ENCODE results near the gene PRKAG2.

PRKAG2 gene

GRCh38 chr7:151864081-151864480 is 12.8 kb downstream of the PRKAG2 start:
- no peak for DNase-seq

- no peak for DNase-seq
Observed at GRCh38 chr7:151863386-151864079, 13.4 kb downstream of the PRKAG2 start.

GRCh38 chr7:151862606-151863381 is 14.1 kb downstream of the PRKAG2 start:
- no peak for DNase-seq

DNA sequence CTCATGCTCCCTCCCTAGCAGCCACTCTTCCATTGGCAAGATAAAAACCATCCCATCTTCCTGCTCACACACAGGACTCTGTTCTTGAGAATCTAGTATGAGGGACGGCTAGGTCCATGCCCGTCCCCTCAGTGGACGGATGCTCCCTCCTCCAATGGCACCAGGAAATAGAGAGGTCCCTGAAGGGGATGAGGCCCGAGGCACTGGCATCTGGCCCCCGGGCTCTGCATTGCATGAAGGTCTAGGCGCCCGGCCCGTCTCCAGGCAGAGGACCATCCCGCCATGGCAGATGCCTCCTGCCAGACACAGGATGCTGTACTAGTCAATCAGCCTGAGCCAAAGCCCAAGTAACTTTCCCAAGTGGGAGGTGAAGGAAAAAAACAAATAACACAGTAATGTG is 15.0 kb downstream of the PRKAG2 start:
- no peak for DNase-seq

DNA sequence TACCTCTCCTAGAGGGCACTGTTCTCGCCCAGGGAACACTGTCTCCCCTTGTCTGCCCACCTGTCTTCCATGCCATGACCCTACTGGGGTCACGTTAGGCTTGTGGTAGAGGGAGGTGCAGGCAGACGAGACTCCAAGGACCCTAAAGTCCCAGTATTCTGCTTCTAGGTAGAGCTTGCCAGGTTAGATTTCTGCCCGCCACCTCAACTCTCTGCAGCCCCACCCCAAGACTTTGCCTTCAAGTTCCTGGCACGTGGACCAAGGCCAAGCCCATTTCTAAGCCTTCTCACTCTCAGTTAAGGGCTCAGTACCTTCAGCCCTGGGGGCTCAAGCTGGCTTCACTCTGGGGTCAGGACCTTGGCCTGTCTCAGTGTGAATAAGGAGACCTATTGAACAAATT is 16.1 kb downstream of the PRKAG2 start:
- DNase-seq: no peak

GRCh38 chr7:151859948-151860685 is 16.8 kb downstream of the PRKAG2 start:
- no peak for DNase-seq

GRCh38 chr7:151859111-151859947 is 17.6 kb downstream of the PRKAG2 start:
- no peak for DNase-seq

DNA sequence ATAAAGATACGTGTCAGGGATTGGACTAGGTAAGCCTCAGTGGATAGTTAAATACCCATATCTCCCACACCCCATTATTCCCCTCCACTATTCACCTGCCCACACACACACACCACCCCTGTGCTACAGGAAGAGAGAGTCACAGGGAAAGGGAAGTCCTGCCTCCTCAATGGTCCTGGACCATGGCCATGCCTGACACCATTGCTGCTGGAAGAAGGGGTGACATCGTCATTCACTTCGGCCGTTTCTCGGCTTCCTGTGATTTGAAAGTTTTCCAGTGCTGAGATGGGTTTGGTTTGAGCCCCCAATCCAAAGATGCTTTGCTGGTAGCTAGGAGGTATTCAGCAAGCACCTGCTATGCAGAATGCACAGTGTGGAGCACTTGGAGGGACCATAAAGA is 18.5 kb downstream of the PRKAG2 start:
- no peak for DNase-seq

DNA sequence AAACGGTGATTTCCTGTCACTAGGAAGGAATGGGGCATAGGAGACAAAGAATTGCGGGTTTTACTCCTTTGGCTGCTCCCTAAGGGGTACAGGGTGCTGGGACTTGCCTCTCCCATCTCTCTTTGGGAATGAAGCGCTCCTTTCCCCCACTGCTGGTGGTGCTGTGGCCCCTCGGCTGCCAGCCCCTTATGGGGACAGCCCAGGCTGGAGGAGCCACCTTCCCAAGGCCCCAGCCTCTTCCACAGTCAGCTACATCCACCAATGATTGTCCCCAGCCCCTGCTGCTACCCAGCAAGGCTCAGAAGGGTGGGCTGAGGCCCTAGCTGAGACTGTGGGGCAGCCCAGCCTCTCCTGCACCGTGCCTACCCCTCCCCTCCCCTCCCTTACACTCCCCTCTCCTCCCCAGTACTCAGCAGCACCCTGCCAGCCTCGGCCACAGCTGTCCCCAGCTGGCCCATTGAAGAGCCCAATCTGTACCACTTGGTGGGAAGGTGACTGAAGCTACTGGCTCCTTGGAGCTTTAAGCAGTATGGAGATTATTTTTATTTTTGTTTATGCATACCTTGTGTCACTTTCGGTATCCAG is 19.0 kb downstream of the PRKAG2 start:
- no peak for DNase-seq

DNA sequence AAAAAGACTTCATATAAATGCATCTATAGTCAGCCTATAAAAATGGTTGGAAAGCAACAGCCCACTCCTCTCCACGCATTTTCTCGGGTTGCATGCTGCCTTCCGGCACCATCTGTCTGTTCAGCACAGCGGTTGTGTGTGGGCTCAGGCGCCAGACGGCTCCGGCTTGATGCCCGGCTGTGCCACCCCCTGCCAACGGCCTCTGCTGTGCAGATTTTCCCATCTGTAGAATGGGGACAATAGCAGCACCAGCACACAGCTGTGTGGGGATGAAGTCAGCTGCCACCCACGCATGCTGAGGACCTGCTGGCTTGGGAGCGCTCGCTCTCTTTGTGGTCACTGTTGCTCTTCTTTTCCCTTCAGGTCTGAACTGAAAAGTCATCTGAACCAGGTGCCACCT is 19.5 kb downstream of the PRKAG2 start:
- no peak for DNase-seq

DNA sequence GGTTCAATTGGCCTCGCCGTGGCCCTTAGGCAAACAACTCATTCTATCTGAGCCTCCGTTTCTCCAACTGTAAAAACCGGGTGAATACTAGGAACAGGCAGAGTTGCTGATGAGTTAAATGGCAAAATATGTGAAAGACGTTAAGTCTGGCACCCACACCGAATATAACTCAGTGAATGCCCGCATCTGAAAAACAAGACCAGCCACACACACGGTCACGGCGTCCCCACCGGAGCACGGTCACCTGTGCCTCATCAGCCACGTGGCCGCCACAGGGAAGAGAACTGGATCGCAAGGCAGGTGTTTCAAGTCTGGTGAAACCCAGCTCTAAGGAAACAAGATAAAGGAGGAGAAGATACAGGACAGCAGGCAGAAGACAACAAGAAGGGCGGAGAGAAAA is 20.4 kb downstream of the PRKAG2 start:
- no peak for DNase-seq

DNA sequence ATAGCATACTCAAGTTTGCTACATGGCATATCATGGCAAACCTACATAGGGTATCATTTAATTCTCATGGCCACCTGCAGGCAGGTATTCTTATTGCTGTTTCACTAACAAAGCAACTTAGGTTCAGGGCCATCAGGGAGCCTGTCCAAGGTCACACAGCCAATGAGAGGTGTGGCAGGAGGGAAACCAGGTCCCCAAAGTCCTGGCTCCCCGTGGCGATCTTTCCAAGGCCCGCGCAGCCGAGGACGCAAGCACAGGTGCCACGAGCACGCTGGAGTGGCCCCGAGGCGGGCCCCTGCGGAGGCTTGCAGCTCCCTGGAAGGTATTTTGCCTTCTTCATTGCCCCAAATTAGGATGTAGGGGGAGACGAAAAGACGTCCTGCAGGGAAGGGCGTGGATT is 20.8 kb downstream of the PRKAG2 start:
- DNase-seq: no peak

DNA sequence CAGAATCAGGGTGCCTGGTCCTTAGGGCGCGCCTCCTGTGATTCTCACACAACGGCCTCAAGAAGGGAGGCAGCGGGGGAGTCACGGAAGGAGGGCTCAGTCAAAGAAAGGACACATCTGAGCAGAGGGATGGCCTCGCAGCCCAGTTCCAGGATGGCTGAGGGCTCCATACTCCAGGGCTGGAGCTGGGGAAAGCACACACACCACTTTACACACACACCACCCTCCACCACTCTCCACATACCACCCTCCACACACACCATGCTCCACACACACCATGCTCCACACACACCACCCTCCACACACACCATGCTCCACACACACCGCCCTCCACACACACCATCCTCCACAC is 22.2 kb downstream of the PRKAG2 start:
- no peak for DNase-seq

DNA sequence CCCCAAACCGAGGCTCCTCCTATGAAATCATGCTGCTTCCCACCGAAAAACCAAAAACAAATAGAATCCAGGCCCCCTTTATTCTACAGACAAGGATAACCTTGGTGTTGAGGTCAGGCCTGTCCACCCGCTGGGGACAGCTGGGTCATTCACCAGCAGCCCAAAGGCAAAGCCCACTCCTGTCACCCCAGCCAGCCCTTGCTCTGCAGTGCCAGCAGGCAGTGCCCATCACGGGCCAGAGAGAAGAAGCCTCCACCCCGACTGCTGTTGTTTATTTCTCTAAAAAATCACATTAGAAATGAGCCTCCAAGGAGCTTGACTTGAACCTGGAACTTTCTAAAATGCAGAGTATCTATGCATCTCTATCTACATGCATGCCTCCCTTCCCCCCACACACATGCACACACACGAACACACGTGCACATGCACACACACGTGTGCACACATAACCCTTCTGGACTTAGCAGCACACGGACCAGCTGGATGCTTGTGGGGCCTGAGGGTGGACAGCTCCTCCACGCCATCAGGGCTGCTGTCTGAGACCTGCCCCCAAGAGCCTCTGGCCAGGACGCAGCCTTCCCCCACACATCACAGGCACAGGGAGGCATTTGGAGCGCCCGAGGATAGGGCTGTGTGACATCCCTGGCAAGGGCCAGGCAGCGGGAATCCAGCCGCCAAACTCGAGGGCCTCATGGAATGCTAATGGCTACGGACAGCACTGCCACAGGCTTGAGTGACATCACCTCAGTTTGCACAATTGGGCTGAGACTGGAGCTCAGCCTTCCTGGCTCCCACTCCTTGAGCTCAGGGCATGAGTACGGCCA is 22.8 kb downstream of the PRKAG2 start:
- DNase-seq: no peak

- DNase-seq: no peak
Observed at GRCh38 chr7:151852486-151853396, 24.2 kb downstream of the PRKAG2 start.

GRCh38 chr7:151851782-151852181 is 25.1 kb downstream of the PRKAG2 start:
- DNase-seq: peak; percentile 48 to 55

- DNase-seq: peak; percentile 77 to 81
Observed at GRCh38 chr7:151851145-151851751, 25.7 kb downstream of the PRKAG2 start.

- DNase-seq: peak in 1 of 2 experiments; percentile 40
Observed at GRCh38 chr7:151850491-151851124, 26.3 kb downstream of the PRKAG2 start.

- no peak for DNase-seq
Observed at GRCh38 chr7:151849879-151850260, 27.0 kb downstream of the PRKAG2 start.
